COLO668 (cell line): Measurements from ENCODE around the gene OSER1.
A peak's percentile ranks its signal among the peaks of the same experiment; 100 is the strongest.
"Not testable (repeated sequence)": the region's sequence is repeated elsewhere in the genome, so short reads cannot be mapped to it uniquely, and the experiment has no call there.

ENCODE experiments used
- DNase-seq: peaks from one replicate; lab custom pipeline; 2025; ENCODE audit not compliant: unreplicated experiment; lab: John Stamatoyannopoulos, UW

The OSER1 gene

DNA sequence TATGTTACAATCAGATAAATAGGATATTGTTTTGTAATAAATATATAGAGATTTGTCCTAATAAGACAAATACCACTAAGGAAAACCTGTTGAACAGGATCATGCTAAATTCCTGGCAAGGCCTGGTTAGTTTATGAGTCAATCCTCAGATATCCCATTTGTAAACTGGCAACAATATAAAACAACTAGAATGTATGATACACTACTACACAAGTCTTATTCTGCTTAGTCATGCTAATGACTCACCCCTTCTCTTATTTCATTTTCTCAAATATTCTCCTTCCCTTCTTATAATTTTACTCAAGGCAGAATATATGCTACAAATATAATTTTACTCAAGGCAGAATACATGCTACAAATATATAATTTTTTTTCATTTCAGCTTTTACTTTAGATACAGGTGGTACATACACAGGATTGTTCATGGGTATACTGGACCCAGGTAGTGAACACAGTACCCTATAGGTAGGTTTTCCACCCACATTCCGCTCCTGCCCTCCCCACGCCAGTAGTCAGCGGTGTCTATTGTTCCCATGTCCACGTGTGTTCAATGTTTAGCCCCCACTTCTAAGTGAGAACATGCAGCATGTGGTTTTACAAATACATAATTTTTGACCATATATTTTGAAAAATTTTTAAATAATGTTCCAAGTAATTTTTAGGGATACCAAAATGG is 6.3 kb downstream of the OSER1 start:
- DNase-seq: no peak

DNA sequence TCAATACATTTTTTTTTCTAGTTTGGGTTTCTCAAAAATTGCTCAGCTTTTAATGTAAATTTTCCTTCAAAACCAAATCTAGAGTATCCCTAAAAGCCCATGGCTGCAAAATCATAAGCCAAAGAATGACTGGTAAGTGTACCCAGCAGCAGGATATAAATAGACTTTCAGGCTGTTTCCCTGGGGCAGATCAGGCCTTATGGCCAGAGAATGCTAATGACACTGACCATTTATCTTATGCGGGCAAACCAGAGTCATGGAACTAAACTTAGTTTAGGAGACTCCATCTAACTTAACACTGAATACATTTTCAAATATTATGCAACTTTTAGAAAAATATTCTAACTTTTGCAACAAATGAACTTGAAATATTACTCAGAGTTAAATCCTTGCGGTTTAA is 7.4 kb downstream of the OSER1 start:
- DNase-seq: no peak

DNA sequence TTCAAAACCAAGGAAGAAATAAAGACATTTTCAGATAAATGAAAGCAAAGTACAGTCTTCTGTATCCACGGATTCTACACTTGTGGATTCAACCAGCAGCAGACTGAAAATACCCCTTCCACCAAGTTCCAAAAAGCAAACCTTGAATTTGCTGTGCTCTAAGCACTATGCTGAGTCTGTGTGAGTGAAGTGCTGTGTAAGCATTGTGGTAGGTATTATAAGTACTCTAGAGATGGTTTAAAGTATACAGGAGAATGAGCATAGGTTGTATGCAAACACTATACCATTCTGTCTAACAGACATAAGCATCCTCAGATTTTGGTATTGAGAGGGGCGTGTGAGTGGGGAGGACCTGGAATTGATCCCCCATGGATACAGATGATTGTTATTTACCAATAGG is 9.6 kb downstream of the OSER1 start:
- DNase-seq: no peak

DNA sequence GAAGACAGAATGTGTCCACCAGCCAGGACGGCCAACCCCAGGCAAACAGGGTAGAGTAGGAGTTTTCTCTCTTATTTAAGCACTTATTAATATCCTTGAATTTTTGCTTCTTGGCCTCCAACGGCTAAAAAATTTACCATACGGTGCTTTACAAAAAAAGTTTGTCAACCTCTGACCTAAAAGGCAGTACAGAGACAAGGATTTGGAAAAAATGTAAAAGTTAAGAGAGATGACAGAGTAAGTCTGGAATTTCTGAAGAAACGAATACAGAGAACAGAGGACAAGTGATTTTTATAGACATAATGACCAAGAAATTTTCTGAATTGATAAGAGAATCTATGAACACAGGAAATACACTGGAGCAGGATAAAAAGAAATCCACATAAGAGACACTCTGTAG is 10.2 kb downstream of the OSER1 start:
- no peak for DNase-seq

DNA sequence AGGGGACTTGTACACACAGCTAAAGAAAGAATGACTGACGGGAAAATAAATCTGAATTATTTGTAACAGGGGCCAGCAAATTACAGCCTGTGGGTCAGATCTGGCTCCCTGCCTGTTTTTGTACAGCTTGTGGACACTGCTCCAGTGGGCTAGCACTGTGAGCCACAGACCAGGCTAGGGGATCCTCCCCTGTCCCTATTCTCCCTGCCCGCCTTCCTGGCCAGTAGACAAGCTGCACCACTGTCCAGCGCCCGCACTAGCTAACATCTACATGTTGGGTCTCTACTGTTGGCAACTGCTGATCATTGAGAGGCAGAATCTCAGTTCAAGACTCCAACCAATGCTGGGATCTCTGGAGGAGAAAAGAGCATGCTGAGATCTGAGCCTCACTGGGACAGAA is 10.7 kb downstream of the OSER1 start:
- DNase-seq: no peak

DNA sequence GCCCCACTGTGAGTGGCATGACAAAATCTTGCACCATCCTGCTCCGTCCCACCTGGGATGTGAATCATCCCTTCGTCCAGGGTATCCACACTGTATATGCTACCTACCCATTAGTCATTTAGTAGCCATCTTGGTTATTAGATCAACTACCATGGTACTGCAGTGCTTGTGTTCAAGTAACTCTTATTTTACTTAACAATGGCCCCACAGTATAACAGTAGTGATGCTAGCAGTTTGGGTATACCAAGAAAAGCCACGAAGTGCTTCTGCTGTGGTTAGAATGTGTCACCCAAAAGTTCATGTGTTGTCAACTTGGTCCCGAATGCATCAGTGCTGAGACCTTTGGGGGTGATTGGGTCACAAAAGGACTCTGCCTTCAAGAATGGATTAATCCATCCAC is 11.7 kb downstream of the OSER1 start:
- DNase-seq: no peak

DNA sequence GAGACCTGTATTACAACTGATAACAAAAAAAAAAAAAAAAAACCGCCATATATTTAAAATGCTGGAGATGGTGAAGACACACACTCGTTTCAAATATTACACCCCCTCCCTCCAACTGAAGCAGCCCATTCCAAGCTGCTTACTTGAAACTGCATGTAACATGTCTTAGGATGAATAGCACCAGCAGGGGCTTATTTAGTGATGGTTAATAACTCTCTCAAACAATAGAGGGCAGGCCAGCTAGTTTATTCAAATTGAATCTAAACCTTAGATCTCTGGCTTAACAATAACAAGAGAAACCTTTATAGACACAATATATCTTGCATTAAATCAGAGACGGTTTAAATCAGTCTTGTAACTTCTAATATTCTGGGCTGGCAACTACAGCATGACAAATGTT is 14.3 kb downstream of the OSER1 start:
- no peak for DNase-seq

DNA sequence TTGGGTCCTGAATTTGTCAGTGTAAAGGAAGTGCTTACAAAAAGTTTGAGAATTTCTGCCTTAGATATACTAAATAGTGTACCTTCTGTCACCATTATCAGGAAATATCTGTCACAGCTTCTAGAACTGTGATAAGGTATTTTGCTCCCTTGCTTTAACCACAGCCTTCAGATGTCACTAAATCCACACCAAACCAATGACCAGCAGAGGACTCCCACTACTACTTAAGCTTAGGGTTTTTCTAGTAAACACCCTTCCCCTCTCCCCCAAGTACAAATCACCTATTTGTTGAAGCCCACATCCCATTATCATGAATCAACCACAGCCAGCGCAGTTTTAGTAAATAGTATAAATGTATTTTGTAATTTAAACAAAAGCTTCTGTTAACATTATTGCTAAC is 15.0 kb downstream of the OSER1 start:
- DNase-seq: no peak

DNA sequence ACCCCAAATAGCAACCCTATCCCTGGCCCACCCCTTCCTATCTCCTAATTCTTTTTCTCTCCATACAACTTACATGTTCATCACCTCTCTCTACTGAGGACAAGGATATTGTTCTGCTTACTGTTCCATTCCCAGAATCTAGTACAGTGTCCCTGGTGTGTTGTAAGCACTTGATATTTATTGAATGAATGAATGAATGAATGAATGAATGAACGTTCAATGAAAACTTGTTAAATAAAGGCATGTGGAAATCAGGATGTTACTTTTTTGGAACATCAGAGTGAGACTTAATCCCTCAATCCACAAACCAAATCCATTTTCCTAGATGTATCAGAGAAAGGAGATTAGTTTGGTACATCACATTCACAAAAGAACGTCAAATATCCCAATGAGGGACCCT is 16.8 kb downstream of the OSER1 start:
- DNase-seq: no peak

DNA sequence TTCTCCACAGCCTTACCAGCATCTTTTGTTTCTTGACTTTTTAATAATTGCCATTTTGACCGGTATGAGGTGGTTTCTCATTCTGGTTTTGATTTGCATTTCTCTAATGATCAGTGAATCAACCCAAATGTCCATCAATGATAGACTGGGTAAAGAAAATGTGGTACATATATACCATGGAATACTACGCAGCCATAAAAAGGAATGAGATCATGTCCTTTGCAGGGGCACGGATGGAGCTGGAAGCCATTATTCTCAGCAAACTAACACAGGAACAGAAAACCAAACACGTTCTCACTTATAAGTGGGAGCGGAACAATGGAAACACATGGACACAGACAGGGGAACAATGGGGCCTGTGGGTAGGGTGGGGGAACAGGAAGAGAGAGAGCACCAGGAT is 18.9 kb downstream of the OSER1 start:
- DNase-seq: not testable (repeated sequence)

DNA sequence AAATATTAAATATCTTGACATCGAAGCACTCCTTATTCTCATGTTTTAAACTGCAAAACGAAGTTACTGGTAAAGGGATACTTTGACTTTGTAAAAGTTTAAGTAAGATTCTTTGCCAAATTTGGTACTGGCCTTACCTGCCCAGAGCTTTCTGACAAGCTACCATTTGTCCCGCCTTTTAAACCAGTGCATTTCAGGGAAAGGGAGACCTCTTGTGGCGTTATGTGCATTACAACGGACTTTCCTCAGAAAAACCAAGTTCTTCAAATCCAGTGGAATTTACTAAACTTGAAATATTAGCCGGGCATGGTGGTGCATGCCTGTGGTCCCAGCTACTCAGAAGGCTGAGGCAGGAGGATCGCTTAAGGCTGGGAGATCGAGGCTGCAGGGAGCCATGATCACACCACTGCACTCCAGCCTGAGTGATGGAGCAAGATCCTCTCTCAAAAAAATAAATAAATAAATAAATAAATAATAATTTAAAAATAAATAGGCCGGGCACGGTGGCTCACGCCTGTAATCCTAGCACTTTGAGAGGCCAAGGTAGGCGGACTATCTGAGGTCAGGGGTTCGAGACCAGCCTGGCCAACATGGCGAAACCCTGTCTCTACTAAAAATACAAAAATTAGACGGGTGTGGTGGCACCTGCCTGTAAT is 20.2 kb downstream of the OSER1 start:
- DNase-seq: peak; percentile 37

DNA sequence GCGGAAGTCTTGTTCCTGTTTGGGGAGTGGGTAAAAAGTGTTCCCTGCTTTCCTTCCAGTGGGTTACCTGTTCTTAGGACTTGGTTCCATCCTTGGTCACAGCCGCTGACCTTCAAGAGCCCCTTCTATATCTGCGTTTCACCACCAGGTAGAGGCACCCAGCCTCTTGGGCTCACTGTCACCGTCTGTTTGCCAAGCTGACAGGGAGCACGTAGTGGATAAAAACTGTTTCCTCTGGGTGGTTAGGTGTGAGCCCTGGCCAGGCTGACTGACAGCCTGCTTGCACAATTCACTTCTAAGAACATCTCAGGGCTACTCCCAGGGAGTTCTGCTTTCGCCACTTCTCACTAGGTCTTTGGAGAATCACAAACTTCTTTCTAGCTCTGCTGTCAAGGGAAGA is 21.8 kb downstream of the OSER1 start:
- DNase-seq: no peak

DNA sequence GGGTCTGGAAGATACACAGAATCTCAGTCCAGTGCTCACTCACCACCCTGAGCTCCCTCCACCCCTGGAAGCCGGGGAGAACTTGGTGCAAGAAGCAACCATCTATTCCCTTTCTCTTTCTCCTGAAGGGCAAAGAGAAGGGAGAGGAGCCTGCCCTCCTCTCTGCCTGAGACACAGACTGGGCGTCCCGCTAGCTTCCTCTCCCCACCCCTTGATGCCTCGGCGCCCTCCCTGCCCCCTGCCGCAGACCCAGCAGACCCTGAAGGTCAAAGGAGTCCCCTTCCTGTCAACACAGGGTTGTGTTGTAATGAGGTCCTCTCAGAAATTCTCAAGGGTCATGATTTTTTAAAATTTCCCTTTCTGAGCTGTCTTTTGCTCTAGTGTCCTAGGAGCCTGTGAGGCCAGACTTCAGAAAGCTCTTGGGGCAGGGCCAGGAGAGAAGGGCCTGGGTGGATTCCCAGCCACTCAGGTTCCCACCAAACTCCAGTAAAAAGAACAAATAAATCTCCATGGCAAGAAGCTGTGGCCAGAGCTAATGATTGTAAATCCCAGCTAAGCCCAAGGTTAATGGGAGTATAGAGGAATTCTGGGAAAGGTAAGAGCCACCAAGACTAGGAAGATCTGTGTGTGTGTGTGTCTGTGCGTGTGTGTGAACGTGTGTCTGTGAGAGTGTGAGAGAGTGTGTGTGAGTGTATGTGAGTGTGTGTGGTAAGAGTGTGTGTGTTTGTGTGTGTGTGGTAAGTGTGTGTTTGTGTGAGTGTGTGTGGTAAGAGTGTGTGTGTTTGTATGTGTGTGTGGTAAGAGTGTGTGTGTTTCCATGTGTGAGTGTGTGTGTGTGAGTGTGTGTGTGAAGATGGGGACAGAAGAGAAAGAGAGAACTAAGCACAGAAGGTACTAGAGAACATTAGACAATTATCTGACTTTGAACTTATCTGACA is 22.5 kb downstream of the OSER1 start:
- no peak for DNase-seq

DNA sequence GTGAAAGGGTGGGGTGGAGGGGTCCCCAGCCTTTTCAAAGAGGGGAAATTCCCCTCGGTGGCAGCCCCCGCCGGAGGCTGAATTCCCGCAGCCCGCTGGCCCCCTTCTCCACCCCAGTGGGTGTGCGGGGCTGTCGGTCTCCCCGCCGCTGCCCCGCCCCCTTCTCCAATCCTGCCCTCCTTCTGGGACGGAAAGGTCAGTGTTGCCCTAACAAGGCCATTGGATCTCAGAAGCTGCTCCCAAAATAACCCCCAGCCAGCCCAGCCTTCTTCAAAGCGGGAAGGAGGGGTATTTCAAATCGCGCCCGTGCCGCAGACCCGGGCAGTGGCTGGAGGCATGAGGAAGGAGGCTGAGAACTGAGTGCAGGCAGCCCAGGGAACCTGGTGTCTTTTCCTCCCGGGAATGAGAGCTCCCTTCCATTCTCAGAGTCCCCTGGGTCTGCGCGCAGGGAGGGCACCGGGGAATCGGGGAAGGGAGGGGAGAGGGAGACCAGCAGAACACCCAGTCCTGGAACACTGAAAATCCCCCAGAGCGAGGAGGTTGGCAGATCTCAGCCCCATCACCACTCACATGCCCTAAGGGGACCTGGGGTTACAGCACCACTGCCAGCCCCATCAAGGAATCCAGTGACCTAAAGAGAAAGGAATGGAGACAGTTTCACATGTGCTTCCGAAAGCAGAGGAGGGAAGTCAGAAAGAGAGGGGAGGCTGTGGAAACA is 23.4 kb downstream of the OSER1 start, which contains the start of gene JPH2:
TSS of gene JPH2 (minus strand) at position 135 of the 718 bp plus-strand sequence. CDS start 483 bp downstream, outside the sequence.
- DNase-seq: no peak

DNA sequence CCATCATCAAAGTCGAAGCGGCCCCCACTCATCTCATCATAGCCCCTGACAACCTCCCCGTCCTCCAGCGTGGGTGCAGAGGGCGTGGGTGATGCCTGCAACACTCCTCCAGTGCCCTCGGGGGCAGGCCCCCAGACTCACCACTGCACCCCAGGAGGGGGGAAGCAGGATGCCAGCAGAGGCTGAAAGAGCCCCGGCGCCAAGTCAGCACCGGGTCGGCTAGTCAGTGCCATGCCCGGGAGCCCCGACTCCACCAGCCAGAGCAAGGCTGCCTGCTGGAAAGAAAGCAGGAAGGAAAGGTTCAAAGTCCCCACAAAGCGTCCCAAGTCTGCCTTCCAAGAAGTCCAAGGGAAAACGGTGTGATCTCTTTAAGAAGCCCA is 23.9 kb downstream of the OSER1 start:
- no peak for DNase-seq

DNA sequence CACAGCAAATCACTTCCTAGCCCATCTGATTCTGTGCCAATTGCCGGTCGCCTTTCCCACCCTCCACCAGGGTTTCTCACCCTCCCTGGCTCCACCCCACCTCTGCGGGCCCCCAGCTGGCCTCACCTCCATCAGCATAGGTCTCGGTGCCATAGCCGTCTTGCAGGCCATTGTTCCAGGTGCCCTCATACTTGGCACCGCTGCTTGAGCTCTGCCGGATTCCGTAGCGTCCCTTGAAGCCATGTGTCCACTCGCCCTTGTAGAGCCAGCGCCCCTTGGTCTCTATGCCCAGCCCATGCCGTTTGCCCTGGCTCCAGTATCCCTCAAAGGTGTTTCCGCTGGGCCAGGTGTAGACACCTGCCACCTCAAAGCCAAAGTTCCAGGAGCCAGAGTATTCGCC is 24.4 kb downstream of the OSER1 start:
- DNase-seq: no peak

DNA sequence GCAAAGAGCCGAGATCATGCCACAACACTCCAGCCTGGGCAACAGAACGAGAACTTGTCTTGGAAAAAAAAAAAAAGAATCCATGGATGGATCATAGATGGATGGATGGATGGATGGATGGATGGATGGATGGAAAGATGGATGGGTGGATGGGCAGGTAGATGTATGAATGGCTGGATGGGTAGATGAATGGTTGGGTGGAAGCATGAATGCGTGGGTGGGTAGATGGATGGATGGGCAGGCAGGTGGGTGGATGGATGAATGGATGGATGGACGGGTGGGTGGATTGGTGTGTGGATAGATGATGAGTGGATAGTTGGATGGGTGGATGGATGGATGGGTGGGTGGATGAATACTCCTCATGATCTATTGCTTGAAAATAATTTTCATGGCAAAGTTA is 25.0 kb downstream of the OSER1 start:
- no peak for DNase-seq

DNA sequence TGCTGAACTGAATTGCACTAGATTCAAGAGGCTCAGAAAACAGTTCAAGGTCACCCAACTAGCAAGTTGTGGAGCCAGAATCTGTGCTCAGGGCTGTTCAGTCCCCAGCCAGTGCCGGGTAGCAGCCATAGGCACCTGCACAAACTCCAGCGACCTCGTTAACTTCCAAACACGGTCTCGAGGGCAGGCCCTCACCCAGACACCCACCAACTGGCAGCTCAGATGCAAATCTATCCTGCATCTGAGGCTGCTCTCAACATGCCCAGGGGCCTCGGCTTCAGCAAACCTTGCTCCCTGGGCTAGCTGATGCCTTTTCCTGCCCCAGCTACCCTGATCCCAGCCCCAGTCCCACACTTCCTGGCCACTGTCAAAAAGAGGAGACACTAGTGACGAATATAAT is 27.3 kb downstream of the OSER1 start:
- DNase-seq: no peak

DNA sequence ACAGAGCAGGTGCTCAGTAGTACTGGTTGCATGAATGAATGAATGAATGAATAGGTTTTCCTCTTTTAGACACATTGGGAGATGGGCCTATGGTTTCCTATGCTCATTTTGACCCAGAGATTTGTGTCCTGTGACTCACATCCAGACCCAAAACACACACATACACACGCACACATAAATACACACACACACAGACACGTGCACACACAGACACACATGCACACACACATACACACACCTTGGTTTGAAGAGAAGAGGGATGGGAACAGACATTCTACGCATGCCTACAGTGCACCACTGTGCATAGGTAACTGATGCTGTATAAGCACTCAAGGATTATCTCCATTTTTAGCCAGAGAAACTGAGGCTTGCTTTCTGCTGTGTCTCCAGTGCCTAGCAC is 27.7 kb downstream of the OSER1 start:
- DNase-seq: no peak

DNA sequence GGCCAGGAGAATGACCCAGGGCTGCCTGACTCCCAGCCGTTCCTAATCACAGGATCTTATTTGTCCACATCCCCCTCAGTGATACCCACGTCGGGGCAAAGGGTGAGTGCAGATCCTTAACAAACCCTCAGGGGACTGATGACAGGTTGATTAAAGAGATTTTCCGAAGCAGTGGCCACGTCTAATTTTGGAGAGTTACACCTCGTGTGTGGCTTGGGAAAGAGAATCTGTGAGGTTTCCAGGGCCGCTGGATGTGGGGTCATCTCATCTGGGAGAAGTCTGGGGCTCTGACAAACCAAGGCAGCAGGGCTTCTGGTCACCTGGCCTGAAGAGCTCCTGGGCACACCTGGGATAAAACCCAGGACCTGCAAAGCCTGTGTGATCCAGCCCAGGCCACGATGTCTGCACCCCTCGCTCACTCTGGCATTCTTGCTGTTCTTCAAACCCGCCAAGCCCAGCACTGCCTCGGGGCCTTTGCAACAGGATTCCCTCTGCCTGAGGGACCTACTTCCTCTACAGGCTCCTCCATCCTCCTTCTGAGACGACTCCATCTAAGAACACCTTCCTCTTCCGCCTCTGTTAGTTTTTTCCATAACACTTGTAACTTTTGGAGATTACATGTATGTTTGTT is 28.3 kb downstream of the OSER1 start:
- no peak for DNase-seq

DNA sequence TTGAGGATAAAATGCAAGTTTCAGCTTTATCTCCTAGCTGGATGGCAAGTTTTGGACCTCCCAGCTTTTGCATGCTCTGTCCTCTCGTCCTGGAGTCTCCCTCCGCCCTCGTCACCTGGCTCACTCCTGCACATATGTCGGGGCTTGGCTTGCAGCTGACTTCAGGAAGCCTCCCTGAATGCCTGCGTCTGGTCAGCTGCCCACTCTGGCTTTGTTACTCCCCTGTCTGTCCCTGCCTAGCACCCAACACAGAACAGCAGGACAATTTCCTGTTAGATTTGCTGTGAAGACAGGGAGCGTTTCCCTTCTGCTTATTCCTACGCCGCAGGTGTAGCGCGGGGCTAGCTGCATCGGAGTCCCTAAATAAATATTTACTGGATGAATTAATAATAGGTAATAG is 29.0 kb downstream of the OSER1 start:
- no peak for DNase-seq
